HCT116 (cell line): ENCODE measurements around the gene SLC25A21. TPM values are rescaled to one million over a fixed set of nuclear protein-coding genes. Genes with fewer than 3 reads are reported as not detected.

Experiments
- ATAC-seq: fragments of 200-7000 bp; cut with Tn5 transposase; 2 replicates; pipeline ENCODE4 v1.9.1; 2020; ENCODE audit warnings: mild to moderate bottlenecking, moderate library complexity
- BruUV-seq: library from RNA; stranded (reverse); fragments of 400-500 nt; replicated peaks from 2 replicates; lab custom pipeline; 2021; lab: Mats Ljungman, UMichigan
- CTCF ChIA-PET: fragments of 300-600 bp; sonication (Branson Sonifier 250); formaldehyde crosslinking; loops from one replicate; lab custom pipeline; 2021; ENCODE audit warnings: antibody characterized with exemption; lab: Charles Lee
- POLR2A ChIA-PET: fragments of 300-600, 350-600 bp; sonication (Branson Sonifier 250); formaldehyde crosslinking; loops from one replicate; lab custom pipeline; 2021; ENCODE audit warnings: antibody characterized with exemption; lab: Charles Lee
- RAD21 ChIA-PET, 2 experiments: fragments of 300-600 bp; sonication (Branson Sonifier 250); formaldehyde crosslinking; loops; one replicate each; lab custom pipeline; 2023; ENCODE audit warnings: low total read pairs in 2 of 2; ENCODE audit not compliant: uncharacterized antibody in 2 of 2, unreplicated experiment in 2 of 2, low non-redundant PET in 1 of 2; lab: Charles Lee
- DNase-seq: peaks from one replicate; pipeline ENCODE4 v3.0.0-alpha.2; 2010; ENCODE audit warnings: low read depth, low spot score
- H2AFZ ChIP-seq: fragments of 200-600 bp; shearing (Covaris generic), sonication (generic); 2 replicates; pipeline ENCODE4 v1.6.1; 2017; ENCODE audit warnings: low read depth, mixed run types, mixed read lengths, antibody characterized with exemption, low read length; ENCODE audit not compliant: poor library complexity, severe bottlenecking
- H3K27ac ChIP-seq: 2 replicates; pipeline ENCODE4 v1.5.1; 2012; ENCODE audit warnings: low read depth, low read length
- H3K27me3 ChIP-seq: fragments of 200-600 bp; sonication (generic); 2 replicates; pipeline ENCODE4 v1.6.1; 2016; ENCODE audit warnings: mixed run types, low read length, mixed read lengths; ENCODE audit not compliant: insufficient read depth
- H3K36me3 ChIP-seq, 2 experiments: fragments of 200-500 bp in 1 of 2; fragments of 200-600 bp in 1 of 2; sonication (Bioruptor generic) in 1 of 2; sonication (generic) in 1 of 2; 2 replicates each; pipeline versions ENCODE4 v1.5.1 to v1.6.1; 2014 to 2016; ENCODE audit warnings: low read length in 2 of 2, inconsistent platforms in 1 of 2, mixed read lengths in 1 of 2, mixed run types in 1 of 2; ENCODE audit not compliant: insufficient read depth in 2 of 2, control insufficient read depth in 1 of 2
- H3K4me1 ChIP-seq, 2 experiments: fragments of 200-600 bp in 1 of 2; sonication (generic) in 1 of 2; 2 replicates each; pipeline versions ENCODE4 v1.5.1 to v1.6.1; 2012 to 2017; ENCODE audit warnings: low read length in 2 of 2, inconsistent platforms in 1 of 2, mild to moderate bottlenecking in 1 of 2, mixed read lengths in 1 of 2, mixed run types in 1 of 2, moderate library complexity in 1 of 2; ENCODE audit not compliant: insufficient read depth in 2 of 2, control insufficient read depth in 1 of 2
- H3K4me2 ChIP-seq: fragments of 200-600 bp; sonication (generic); 2 replicates; pipeline ENCODE4 v1.6.1; 2017; ENCODE audit warnings: mixed run types, low read length, mixed read lengths
- H3K4me3 ChIP-seq, 2 experiments: fragments of 200-600 bp in 1 of 2; sonication (generic) in 1 of 2; replicated peaks in 1 of 2; 2 replicates each; pipeline ENCODE4 v1.5.1; 2011 to 2016; ENCODE audit warnings: low read length in 2 of 2, control low read depth in 1 of 2, low read depth in 1 of 2, mild to moderate bottlenecking in 1 of 2, mixed read lengths in 1 of 2, mixed run types in 1 of 2
- H3K79me2 ChIP-seq: fragments of 200-600 bp; sonication (generic); 2 replicates; pipeline ENCODE4 v1.6.1; 2017; ENCODE audit warnings: mild to moderate bottlenecking, mixed run types, low read length, moderate library complexity, mixed read lengths; ENCODE audit not compliant: insufficient read depth
- H3K9ac ChIP-seq: fragments of 200-600 bp; sonication (generic); 2 replicates; pipeline ENCODE4 v1.6.1; 2016; ENCODE audit warnings: low read length, mixed read lengths
- H3K9me2 ChIP-seq: fragments of 200-600 bp; sonication (generic), shearing (Covaris generic); 2 replicates; pipeline ENCODE4 v1.6.1; 2017; ENCODE audit warnings: mixed run types, mild to moderate bottlenecking, moderate library complexity; ENCODE audit not compliant: insufficient read depth
- H3K9me3 ChIP-seq, 2 experiments: fragments of 200-500 bp in 1 of 2; fragments of 200-600 bp in 1 of 2; sonication (Bioruptor generic) in 1 of 2; sonication (generic) in 1 of 2; 2 replicates each; pipeline ENCODE4 v1.6.1; 2014 to 2017; ENCODE audit warnings: low read length in 2 of 2, mixed read lengths in 2 of 2, inconsistent platforms in 1 of 2, low read depth in 1 of 2, mild to moderate bottlenecking in 1 of 2, mixed run types in 1 of 2, moderate library complexity in 1 of 2; ENCODE audit not compliant: control insufficient read depth in 1 of 2, insufficient read depth in 1 of 2
- H4K20me1 ChIP-seq: fragments of 200-600 bp; sonication (generic), shearing (Covaris generic); 2 replicates; pipeline ENCODE4 v1.6.1; 2017; ENCODE audit warnings: mixed run types, mild to moderate bottlenecking, moderate library complexity; ENCODE audit not compliant: insufficient read depth
- ATF3 ChIP-seq: IDR thresholded peaks from 2 replicates; pipeline ENCODE4 v1.6.1; 2012
- CBX3 ChIP-seq: IDR thresholded peaks from 2 replicates; pipeline ENCODE4 v1.6.1; 2012; ENCODE audit warnings: low read depth
- CEBPB ChIP-seq: IDR thresholded peaks from 2 replicates; pipeline ENCODE4 v1.6.1; 2012; ENCODE audit warnings: low read depth
- CTCF ChIP-seq, 3 experiments: fragments of 200-600 bp in 1 of 3; sonication (generic) in 1 of 3; IDR thresholded peaks in 2 of 3; conservative IDR thresholded peaks in 1 of 3; 2 replicates each; pipeline ENCODE4 v1.5.1; 2012 to 2017; ENCODE audit warnings: low read depth in 2 of 3, low read length in 2 of 3, antibody characterized with exemption in 1 of 3, borderline replicate concordance in 1 of 3, control low read depth in 1 of 3, mild to moderate bottlenecking in 1 of 3, mixed read lengths in 1 of 3, mixed run types in 1 of 3, moderate library complexity in 1 of 3; ENCODE audit not compliant: insufficient read depth in 1 of 3
- ELF1 ChIP-seq: IDR thresholded peaks from 2 replicates; pipeline ENCODE4 v1.6.1; 2012; ENCODE audit warnings: low read depth, borderline replicate concordance
- EZH2phosphoT487 ChIP-seq: fragments of 200-600 bp; IDR thresholded peaks from 2 replicates; pipeline ENCODE4 v1.6.1; 2018; ENCODE audit warnings: antibody characterized with exemption, borderline replicate concordance
- POLR2A ChIP-seq: IDR thresholded peaks from 2 replicates; pipeline ENCODE4 v1.7.0; 2011; ENCODE audit warnings: borderline replicate concordance; ENCODE audit not compliant: insufficient read depth, insufficient read length; ENCODE audit errors: extremely low read depth
- POLR2AphosphoS5 ChIP-seq: IDR thresholded peaks from 2 replicates; pipeline ENCODE4 v1.6.1; 2011; ENCODE audit warnings: mild to moderate bottlenecking, low read depth, low read length, moderate library complexity
- REST ChIP-seq: IDR thresholded peaks from 2 replicates; pipeline ENCODE4 v1.6.1; 2012; ENCODE audit warnings: low read depth
- SIN3A ChIP-seq: IDR thresholded peaks from 2 replicates; pipeline ENCODE4 v1.6.1; 2012; ENCODE audit warnings: low read depth
- ZFX ChIP-seq: fragments of 450-650 bp; IDR thresholded peaks from 2 replicates; pipeline ENCODE4 v1.6.1; 2017
- intact Hi-C: fragments of 100-400 bp; cut with micrococcal nuclease; formaldehyde crosslinking; loops from 2 replicates; pipeline ENCODE4 v1.10.0; 2022
- total RNA-seq: library from RNA; stranded (reverse); gene quantifications from one replicate; pipeline ENCODE4 v1.2.1, GENCODE V29; 2021; ENCODE audit not compliant: unreplicated experiment
- TF ChIP-seq, protein P1 (sequence below): IDR thresholded peaks from 2 replicates; pipeline ENCODE4 v1.6.1; 2011; ENCODE audit warnings: mild to moderate bottlenecking, low read length, moderate library complexity; ENCODE audit not compliant: insufficient replicate concordance; ENCODE audit errors: extremely low read depth

Gene SLC25A21
- total RNA-seq, 1 experiment from 2014 or later, result 3.5 TPM

GRCh38 chr14:36916668-36917067, 255.7 kb downstream of the SLC25A21 start:
- Histone ChIP-seq H3K9ac (no peak overlapping the region), H3K4me1 (no peaks in the 10 kb centered on the region), H3K9me2 (no peaks in the 10 kb centered on the region), H3K27me3 (no peaks in the 10 kb centered on the region), H3K27ac (no peak overlapping the region), H3K36me3 (no peaks in the 10 kb centered on the region), H3K4me2 (no peak overlapping the region), H2AFZ (no peak overlapping the region), H4K20me1 (no peaks in the 10 kb centered on the region), H3K4me3 (no peak overlapping the region), H3K9me3 (no peaks in the 10 kb centered on the region), H3K79me2 (no peaks in the 10 kb centered on the region)
- POLR2A ChIA-PET, result no interaction called here
- ATAC-seq (no peak), DNase-seq (no peak)
- RAD21 ChIA-PET, result no interaction called here
- CTCF ChIA-PET, result no interaction called here
- TF ChIP-seq ZFX (no peak), ELF1 (no peak), CEBPB (no peak), CBX3 (no peak), REST (no peak), POLR2AphosphoS5 (no peak), ATF3 (no peak), POLR2A (no peak), SIN3A (no peak), CTCF (IDR thresholded peaks at IDR 0.05 in 2 of 3, conservative IDR thresholded peaks at IDR 0.05 in 1 of 3; ENCODE audit: borderline replicate concordance in 1 of 3, insufficient read depth in 1 of 3, low read depth in 2 of 3, low read length in 2 of 3) (no peak), EZH2phosphoT487 (no peak)
- TF ChIP-seq, protein P1, sequence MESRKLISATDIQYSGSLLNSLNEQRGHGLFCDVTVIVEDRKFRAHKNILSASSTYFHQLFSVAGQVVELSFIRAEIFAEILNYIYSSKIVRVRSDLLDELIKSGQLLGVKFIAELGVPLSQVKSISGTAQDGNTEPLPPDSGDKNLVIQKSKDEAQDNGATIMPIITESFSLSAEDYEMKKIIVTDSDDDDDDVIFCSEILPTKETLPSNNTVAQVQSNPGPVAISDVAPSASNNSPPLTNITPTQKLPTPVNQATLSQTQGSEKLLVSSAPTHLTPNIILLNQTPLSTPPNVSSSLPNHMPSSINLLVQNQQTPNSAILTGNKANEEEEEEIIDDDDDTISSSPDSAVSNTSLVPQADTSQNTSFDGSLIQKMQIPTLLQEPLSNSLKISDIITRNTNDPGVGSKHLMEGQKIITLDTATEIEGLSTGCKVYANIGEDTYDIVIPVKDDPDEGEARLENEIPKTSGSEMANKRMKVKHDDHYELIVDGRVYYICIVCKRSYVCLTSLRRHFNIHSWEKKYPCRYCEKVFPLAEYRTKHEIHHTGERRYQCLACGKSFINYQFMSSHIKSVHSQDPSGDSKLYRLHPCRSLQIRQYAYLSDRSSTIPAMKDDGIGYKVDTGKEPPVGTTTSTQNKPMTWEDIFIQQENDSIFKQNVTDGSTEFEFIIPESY, result no peak
- no TSS peak for BruUV-seq
- intact Hi-C loops, result no loop called here
